Fibroblast of the aortic adventitia (primary cell): ENCODE data around the gene SLC4A8. TPM values are rescaled to one million over a fixed set of nuclear protein-coding genes. Genes with fewer than 3 reads are reported as not detected.
A peak's percentile ranks its signal among the peaks of the same experiment; 100 is the strongest.

Source experiments
- DNase-seq: peaks from one replicate; pipeline ENCODE4 v3.0.0-alpha.2; 2010; ENCODE audit warnings: low read depth
- H3K4me3 ChIP-seq: 2 replicates; pipeline ENCODE4 v1.5.1; 2011; ENCODE audit warnings: low read depth, mild to moderate bottlenecking, control low read depth, low read length, moderate library complexity
- total RNA-seq: library from RNA; depleted of rRNA; stranded (reverse); fragments of >200 nt; gene quantifications from 2 replicates; pipeline ENCODE4 v1.2.3, GENCODE V29; 2012; ENCODE audit warnings: low replicate concordance
- TF ChIP-seq, protein P1 (sequence below): IDR thresholded peaks from 2 replicates; pipeline ENCODE4 v1.5.1; 2011; ENCODE audit warnings: mild to moderate bottlenecking, low read length, control low read depth, inconsistent platforms; ENCODE audit not compliant: insufficient read depth

The SLC4A8 gene
- total RNA-seq, 1 donor: 8.4 TPM

DNA sequence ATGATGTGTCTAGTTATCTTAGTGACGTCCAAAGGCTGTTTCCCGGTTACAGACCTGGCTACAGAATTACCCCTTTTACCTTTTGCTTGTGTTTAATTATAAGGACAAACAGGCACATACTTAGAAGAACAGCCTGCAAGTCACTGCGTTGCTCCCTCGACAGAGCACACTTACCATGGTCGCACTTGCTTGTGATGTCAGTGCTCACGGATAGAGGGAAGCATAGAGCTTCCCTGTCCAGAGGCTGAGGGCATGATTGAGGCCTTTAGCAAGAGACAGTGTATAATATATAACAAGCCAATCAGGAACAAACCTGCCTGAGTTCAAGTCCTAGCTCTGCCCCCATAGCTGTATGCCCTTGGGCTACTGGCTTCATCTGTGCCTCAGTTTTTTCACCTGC is 93.2 kb downstream of the SLC4A8 start:
- TF ChIP-seq, protein P1, sequence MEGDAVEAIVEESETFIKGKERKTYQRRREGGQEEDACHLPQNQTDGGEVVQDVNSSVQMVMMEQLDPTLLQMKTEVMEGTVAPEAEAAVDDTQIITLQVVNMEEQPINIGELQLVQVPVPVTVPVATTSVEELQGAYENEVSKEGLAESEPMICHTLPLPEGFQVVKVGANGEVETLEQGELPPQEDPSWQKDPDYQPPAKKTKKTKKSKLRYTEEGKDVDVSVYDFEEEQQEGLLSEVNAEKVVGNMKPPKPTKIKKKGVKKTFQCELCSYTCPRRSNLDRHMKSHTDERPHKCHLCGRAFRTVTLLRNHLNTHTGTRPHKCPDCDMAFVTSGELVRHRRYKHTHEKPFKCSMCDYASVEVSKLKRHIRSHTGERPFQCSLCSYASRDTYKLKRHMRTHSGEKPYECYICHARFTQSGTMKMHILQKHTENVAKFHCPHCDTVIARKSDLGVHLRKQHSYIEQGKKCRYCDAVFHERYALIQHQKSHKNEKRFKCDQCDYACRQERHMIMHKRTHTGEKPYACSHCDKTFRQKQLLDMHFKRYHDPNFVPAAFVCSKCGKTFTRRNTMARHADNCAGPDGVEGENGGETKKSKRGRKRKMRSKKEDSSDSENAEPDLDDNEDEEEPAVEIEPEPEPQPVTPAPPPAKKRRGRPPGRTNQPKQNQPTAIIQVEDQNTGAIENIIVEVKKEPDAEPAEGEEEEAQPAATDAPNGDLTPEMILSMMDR: no peak
- no peak overlapping the region for H3K4me3 ChIP-seq
- DNase-seq: no peak

DNA sequence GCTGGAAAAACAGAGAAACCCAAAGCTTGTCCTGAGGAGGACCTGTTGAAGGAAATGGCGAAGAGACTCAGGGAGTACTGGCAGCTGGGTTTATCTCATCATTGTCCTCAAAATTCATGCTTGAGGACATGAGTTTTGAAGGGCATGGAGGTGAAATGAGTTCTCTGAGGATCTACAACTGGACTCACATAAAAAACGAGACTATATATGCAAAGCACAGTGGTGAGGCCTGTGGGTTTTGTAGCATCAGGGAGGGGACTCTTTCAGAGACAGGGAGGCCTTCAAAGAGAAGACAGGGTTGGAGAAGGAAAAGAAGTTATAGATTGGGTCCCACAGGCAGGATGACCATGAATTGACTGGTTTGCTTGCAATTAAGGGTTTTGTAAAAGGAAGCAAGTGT is 95.1 kb downstream of the SLC4A8 start:
- TF ChIP-seq, protein P1: no peak
- no peak for DNase-seq
- H3K4me3 ChIP-seq: no peak overlapping the region

DNA sequence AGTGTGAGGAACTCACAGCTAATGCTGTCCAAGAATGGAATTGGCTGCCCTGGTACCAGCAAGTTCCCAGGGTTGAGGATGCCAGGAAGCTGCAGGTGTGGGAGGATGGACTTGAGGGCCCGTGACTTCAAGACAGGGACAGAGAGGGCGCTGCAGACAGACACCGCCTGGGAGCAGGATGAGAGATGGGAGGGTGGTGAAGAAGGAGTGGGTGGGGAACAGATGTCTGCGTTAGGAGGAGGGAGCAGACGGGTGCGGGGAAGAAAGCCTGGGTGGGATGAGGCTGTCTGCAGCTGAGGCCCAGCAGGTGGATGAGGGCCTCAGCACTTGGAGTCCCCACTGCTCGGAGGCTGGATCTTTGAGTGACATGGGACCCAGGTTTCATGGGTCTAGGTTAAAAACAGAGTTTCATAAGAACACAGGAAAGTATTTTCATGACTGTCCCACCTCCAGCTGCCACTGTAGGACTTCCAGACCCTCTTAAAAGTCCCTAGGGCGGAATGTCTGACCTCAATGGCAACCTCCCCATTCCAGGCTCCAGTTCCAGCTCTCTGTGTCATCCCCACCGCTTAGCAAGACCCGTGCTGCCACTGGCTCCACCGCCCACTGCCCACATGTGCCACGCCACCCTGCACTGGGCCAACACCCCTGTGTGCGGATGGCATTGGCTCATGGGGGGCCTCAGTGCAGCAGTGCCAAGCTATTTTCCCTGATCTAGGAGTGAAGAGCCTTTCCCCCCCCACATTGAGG is 96.1 kb downstream of the SLC4A8 start:
- TF ChIP-seq, protein P1: no peak
- no peak for DNase-seq
- no peak overlapping the region for H3K4me3 ChIP-seq

DNA sequence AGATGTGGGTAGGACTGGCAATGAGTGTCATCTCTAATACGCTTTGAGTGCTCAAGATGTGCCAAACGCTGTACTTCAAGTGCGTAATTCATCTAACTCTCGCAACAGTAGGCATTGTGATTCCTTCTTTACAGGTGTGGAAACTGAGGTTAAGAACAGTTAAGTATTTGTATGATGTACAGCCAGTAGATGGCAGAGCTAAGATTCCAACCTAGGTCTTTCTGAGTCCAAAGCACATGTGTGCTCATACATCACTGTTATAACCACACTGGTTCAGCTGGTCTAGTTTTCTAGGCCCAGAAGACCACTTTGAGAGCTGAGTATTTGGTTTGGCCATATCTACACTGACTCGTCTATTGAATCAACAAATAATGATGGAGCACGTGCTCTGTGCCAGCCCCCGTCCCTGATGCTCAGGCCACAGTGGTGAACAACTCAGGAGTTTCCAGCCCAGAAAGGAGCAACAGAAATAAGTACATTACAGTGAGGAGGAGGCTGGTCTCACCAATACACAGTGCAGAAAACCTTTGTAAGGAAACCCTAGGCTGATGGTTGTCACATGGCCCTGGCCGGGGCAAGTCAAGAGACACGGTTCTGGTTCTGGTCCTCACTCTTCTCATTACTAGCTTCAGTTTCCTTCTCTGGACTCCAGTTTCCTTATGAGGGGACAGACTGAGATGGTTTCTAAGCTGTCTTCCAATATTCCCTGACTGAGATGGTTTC is 97.1 kb downstream of the SLC4A8 start:
- DNase-seq: no peak
- no peak overlapping the region for H3K4me3 ChIP-seq
- TF ChIP-seq, protein P1: peak; percentile 11

DNA sequence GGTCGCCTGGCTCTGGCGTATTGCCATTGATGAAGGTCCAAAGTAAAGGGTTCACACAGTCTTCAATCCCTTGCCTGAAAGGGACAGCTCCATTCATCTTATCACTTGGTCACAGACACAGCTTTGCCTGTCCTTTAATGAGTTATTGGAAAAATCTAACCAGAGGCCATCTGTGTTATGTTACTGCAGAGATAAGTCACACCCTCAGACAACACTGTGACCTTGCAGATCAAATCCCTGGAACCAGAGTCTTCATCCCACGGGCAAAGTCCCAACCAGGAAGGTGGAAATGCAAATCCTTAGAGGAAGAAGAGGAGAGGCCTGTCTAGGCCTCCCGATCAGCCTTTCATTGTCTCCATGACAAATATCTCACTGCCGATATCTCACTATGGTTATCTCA is 98.1 kb downstream of the SLC4A8 start:
- DNase-seq: no peak
- TF ChIP-seq, protein P1: no peak
- H3K4me3 ChIP-seq: no peak overlapping the region

DNA sequence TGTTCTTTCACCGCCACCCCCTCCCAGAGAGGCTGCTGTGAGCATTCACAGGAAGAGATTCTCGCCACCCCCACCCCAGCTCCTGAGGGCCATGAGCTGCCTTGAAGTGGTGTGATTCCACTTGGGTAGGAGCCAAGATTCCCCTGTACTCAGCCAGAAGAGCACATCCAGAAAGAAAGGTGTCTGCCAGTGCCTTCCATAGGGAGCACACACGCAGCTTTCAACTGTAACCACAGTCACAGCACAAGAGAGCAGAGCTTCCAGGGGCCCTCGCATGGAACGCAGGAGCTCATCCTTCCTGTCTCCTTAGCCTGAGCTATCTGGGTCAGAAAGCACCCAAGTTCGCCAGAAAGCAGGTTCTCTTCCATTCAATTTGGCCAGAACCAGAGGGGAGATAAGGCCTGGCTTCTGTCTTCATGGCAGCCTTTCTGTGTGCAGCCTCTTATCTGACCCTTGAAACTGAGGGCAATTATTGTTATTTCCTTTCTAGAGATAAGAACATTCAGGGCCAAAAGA is 99.8 kb downstream of the SLC4A8 start:
- TF ChIP-seq, protein P1: no peak
- no peak overlapping the region for H3K4me3 ChIP-seq
- no peak for DNase-seq
